Activated CD4-positive, CD25-positive, alpha-beta regulatory T cell treated with anti-CD3 and anti-CD28 coated beads, Interleukin-2, amount 50 U/mL, for 16 hours (primary cell): Measurements from ENCODE around the gene PCNP.
A peak's percentile ranks its signal among the peaks of the same experiment; 100 is the strongest.
"Not testable (repeated sequence)": the region's sequence is repeated elsewhere in the genome, so short reads cannot be mapped to it uniquely, and the experiment has no call there.

Experiments used
- DNase-seq: peaks from one replicate; pipeline ENCODE4 v3.0.0-alpha.2; 2020; ENCODE audit warnings: low read depth, low spot score

Gene PCNP

DNA sequence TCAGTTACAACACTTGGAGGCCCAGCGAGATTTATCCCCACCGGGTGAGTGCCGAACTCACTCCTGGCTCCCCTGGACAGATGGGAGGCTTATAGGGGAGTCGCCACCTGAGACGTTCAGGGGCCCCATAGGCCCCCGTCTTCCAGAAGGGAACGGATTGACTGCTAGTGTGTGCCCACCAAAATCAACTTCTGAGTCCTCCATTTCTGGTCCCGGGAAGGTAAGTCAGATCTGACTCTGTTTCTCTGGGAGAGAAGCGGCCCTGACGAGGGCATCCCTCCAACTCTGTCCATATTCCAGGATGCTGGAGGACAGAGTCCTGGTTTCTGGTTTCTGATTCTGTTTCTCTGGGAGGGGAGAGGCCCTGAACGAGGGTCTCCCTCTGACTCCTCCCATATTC lies 58.6 kb downstream of the PCNP start:
- DNase-seq = no peak

DNA sequence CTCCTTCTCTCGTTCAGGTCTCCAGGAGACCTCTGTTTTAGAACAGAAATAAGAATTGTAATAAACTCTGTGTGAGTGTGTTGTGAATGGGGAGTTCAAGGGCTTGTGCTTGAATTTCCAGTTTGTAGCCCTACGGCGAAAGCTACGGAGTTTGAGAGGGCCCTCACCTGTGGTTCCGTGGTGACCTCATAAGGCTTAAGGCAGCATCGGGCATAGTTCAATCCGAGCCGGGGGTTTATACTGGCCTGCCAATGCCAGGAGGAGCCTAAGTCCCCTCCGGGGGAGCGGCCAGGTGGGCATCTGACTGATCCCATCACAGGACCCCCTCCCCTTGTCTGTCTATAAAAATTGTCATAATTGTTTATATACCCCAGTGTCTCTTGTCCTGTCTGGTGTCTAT lies 59.2 kb downstream of the PCNP start:
- no peak for DNase-seq

DNA sequence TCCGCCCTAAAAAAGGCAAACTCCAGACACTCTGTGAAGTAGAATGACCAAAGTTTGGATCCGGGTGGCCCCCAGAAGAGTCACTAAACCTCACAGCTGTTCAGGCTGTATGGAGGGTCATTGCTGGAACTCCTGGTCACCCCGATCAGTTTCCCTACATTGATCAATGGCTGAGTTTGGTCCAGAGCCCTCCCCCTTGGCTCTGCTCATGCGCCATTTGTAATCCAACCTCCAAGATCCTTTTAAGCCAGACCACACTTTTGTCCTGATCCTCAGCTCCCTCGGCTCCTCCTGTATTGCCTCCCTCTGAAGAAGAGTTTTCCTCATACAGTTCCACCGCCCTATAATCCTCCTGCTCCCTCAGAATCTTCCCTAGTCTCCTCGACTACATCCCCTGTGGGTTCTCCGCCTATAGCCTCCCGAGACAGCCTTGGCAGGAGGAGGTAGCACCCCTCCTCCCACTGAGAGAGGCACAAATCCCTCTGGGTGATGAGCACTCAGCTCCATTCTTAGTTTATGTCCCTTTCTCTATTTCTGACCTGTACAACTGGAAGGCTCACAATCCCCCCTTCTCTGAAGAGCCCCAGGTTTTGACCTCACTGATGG lies 60.7 kb downstream of the PCNP start:
- no peak for DNase-seq

DNA sequence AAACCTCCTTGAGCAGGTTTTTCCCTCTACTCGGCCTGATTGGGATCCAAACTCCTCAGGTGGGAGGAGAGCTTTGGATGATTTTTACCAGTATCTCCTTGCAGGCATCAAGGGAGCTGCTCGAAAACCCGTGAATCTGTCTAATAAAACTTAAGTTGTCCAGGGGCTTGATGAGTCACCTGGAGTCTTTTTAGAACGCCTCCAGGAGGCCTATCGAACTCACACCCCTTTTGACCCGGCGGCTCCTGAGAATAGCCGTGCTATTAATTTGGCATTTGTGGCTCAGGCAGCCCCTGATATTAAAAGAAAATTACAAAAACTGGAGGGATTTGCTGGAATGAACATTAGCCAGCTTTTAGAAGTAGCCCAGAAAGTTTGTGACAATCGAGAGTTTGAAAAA lies 61.4 kb downstream of the PCNP start:
- no peak for DNase-seq

DNA sequence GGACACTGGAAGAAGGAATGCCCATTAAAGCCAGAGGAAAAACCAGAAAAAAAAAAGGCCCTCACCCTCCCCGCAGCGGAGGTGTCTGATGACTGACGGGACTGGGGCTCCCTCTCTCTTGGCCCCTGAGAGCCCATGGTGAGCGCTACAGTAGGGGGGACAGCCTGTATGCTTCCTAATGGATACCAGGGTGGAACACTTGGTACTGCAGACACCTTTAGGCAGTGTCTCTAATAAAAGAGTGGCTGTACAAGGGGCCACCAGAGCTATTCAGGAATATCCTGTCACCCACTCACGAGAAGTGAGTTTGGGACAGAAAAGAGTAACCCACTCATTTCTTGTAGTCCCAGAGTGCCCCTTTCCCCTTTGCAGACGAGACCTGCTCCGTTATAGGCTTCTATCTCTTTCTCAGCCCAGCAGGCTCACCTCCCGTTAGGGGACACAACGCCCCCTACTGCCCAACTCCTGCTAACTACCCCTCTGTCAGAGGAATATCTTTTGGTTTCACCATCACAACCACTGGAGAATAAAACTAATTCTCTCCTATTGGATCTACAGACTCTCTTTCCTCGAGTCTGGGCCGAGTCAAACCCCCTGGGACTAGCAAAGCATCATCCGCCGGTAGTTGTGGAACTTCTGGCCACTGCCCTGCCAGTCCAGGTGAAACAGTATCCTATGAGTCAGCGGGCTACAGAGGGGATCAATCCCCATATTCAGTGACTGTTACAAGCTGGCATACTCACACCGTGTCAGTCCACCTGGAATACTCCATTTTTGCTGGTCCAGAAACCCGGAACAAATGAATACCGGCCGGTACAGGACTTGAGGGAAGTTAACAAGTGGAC lies 62.2 kb downstream of the PCNP start:
- peak; percentile 30 for DNase-seq

DNA sequence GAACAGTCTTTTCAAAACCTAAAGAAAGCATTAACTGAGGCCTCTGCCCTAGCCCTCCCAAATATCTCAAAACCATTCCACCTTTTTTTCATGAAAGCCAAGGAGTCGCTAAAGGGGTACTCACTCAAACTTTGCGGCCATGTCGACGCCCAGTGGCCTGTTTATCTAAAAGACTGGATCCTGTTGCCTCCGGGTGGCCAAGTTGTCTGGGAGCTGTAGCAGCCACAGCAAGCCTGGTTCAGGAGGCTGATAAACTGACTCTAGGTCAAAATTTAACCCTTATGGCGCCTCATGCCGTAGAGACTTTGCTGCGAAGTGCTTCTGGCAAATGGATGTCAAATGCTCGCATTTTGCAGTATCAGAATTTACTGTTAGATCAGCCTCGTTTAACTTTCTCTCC lies 63.5 kb downstream of the PCNP start:
- DNase-seq = no peak

DNA sequence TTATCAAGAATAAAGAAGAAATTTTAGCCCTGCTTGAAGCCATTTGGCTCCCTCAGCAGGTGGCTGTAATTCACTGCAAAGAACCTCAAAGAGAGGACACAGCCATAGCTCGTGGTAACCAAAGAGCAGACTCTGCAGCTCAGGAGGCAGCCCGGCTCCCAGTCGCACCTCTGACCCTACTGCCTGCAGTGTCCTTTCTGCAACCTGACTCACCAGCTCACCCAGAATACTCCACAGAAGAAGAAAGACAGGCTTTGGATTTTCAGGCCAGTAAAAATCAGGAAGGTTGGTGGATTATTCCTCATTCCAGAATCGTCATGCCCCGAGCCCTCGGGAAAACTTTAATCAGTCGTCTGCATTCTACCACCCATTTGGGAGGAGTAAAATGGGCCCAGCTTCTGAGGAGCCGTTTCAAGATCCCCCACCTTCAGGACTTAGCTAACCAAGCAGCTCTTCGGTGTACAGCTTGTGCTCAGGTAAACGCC lies 64.3 kb downstream of the PCNP start:
- DNase-seq = no peak

DNA sequence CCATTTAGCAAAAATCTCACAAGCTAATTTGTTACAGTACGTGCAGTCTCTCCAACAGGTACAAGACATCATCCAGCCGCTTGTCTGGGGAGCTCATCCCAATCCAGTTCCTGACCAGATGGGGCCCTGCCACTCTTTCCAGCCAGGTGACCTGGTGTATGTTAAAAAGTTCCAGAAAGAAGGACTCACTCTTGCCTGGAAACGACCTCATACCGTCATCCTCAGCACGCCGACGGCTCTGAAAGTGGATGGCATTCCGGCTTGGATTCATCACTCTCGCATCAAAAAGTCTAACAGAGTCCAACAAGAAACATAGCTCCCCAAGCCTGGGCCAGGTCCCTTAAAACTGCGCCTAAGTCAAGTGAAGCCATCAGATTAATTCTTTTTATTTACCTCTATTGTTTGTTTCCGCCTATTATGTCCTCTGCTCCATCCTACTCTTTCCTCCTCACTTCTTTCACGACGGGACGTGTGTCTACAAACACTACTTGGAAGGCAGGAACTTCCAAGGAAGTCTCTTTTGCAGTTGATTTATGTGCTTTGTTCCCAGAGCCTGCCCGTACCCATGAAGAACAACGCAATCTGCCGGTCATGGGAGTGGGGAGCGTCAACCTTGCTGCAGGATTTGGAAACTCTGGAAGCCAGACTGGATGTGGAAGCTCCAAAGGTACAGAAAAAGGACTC lies 65.4 kb downstream of the PCNP start:
- DNase-seq = no peak

DNA sequence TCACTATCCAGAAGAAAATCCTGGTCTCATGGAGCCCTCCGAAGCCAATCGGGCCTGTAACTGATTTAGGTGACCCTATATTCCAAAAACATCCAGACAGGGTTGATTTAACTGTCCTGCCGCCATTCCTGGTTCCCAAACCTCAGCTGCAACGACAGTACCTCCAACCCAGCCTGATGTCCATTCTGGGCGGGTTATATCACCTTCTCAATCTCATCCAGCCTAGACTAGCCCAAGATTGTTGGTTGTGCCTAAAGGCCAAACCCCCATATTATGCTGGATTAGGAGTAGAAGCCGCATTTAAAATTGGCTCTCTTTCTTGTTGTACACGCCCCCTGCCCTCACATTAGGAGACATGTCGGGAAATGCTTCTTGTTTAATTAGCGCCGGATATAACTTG lies 66.3 kb downstream of the PCNP start:
- DNase-seq = no peak

DNA sequence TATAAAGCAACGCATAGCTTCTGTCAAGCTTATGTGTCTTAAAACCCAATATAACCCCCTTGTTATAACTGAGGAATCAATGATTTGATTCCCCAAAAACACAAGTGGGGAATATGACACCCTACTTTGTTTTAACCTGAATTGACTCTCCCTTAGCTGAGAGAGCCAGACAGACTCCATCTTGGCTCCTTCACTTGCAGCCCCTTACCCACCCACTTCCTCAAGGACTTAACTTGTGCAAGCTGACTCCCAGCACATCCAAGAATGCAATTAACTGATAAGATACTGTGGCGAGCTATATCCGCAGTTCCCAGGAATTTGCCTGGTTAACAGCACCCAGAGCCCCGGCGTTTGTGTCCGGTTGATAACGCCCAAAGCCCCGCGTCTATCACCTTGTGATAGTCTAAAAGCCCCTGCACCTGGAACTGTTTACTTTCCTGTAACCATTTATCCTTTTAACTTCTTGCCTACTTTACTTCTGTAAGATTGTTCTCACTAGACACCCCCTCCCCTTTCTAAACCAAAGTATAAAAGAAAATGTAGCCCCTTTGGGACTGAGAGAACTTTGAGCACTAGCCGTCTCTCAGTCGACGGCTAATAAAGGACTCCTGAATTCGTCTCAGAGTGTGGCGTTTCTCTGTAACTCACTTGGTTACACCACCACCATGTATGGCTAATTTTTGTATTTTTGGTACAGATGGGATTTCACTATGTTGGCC lies 67.6 kb downstream of the PCNP start:
- DNase-seq = not testable (repeated sequence)

DNA sequence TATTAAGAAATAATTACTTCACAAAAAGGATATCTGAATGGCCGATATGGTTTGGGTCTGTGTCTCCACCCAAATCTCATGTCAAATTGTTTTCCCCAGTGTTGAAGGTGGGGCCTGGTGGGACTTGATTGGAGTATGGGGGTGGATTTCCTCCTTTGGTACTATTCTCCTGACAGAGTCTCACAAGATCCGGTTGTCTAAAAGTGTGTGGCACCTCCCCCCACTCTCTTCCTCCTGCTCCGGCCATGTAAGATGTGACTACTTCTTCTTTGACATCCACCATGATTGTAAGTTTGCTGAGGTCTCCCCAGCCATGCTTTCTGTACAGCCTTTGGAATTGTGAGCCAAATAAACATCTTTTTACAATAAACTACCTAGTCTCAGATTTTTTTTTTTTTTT lies 68.5 kb downstream of the PCNP start:
- no peak for DNase-seq

DNA sequence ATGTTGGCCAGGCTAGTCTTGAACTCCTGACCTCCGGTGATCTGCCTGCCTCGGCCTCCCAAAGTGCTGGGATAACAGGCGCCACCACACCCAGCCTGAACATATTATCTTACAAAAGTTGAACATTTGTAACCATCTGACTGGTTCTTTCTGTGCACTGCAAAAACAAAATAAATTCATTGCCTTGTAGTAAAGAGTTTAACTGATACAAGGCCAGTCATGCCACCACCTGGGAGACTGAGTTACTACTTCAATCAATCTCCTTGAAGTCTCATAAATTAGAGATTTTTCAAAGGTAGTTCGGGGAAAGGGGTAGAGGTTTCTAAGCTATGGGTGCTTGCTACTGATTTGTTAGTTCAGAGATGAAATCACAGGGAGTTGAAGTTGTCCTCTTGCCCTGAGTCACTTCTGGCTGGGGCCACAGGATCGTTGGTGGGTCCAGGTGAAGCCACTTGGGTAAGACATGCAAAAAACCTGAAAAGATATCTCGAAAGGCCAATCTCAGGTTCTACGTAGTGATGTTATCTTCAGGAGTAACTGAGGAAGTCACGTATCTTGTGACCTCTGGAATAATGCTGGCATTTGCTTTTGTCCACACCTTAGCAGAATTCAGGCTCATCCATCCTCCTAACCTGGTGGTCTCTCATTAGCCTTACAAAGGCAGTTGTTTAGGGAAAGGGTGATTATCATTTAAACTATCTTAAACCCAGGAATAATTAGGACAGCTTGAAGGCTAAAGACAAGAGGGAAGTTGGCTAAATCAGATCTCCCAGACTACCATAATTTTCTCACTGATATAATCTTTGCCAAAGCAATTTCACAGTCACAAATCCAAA lies 69.2 kb downstream of the PCNP start:
- DNase-seq = no peak
